ENCODE measurements around the gene ANP32D.
"Not testable (repeated sequence)": the region's sequence is repeated elsewhere in the genome, so short reads cannot be mapped to it uniquely, and the experiment has no call there.

Gene ANP32D

GRCh38 chr12:48472259-48472658 lies at the start of gene ANP32D:
TSS of gene ANP32D (plus strand) at chr12:48472559. CDS start at chr12:48472665, 106 bp downstream.
- no peak for DNase-seq

- DNase-seq, result no peak
Measured at GRCh38 chr12:48423171-48423570, 49.2 kb upstream of the ANP32D start.

- DNase-seq, result no peak
Measured at GRCh38 chr12:48424644-48425043, 47.7 kb upstream of the ANP32D start.

GRCh38 chr12:48434016-48434415 lies 38.3 kb upstream of the ANP32D start:
- DNase-seq, result not testable (repeated sequence)

- no peak for DNase-seq
Measured at GRCh38 chr12:48441069-48441468, 31.3 kb upstream of the ANP32D start.

- no peak for DNase-seq
Measured at GRCh38 chr12:48442179-48442847, 30.0 kb upstream of the ANP32D start.

GRCh38 chr12:48445538-48445937 lies 26.8 kb upstream of the ANP32D start:
- DNase-seq, result no peak

GRCh38 chr12:48446161-48446776 lies 26.1 kb upstream of the ANP32D start:
- peak in 1 of 2 experiments; percentile 13 for DNase-seq

GRCh38 chr12:48447755-48448154 lies 24.6 kb upstream of the ANP32D start:
- DNase-seq, result no peak

- DNase-seq, result no peak
Measured at GRCh38 chr12:48451372-48451771, 21.0 kb upstream of the ANP32D start.

GRCh38 chr12:48452961-48453360 lies 19.4 kb upstream of the ANP32D start:
- not testable (repeated sequence) for DNase-seq

- peak in 1 of 2 experiments; percentile 6 for DNase-seq
Measured at GRCh38 chr12:48454667-48455066, 17.7 kb upstream of the ANP32D start.

- DNase-seq, result no peak
Measured at GRCh38 chr12:48455116-48455515, 17.2 kb upstream of the ANP32D start.

- no peak for DNase-seq
Measured at GRCh38 chr12:48459259-48459658, 13.1 kb upstream of the ANP32D start.

GRCh38 chr12:48469027-48469426 lies 3.3 kb upstream of the ANP32D start:
- not testable (repeated sequence) for DNase-seq

GRCh38 chr12:48473061-48473460 lies 702 bp downstream of the ANP32D start:
- DNase-seq, result no peak

GRCh38 chr12:48474497-48474896 lies 2.1 kb downstream of the ANP32D start:
- not testable (repeated sequence) for DNase-seq

GRCh38 chr12:48482198-48482597 lies 9.8 kb downstream of the ANP32D start, which contains the start of gene C12orf54:
TSS of gene C12orf54 (plus strand) at chr12:48482498. CDS start at chr12:48483297, 799 bp downstream.
- no peak for DNase-seq

GRCh38 chr12:48482930-48483329 lies 10.6 kb downstream of the ANP32D start:
- DNase-seq, result no peak

GRCh38 chr12:48486261-48486660 lies 13.9 kb downstream of the ANP32D start:
- no peak for DNase-seq

- no peak for DNase-seq
Measured at GRCh38 chr12:48486679-48487078, 14.3 kb downstream of the ANP32D start.

GRCh38 chr12:48489012-48489411 lies 16.7 kb downstream of the ANP32D start:
- no peak for DNase-seq

- not testable (repeated sequence) for DNase-seq
Measured at GRCh38 chr12:48489456-48489855, 17.1 kb downstream of the ANP32D start.

GRCh38 chr12:48500281-48500680 lies 27.9 kb downstream of the ANP32D start:
- DNase-seq, result not testable (repeated sequence)
